ENCODE data around the gene PRKN. TPM values are rescaled to one million over a fixed set of nuclear protein-coding genes. Genes with fewer than 3 reads are reported as not detected.

The PRKN gene
- total and polyA plus RNA-seq, 9 of the 15 experiments (the other 6 are each of a cell fraction or from before 2014, with no cell fraction given), result 0.03 to 0.96 (median 0.15) TPM; not detected in 2

- ATAC-seq, result no peak
- Histone ChIP-seq H3K79me2 (ENCODE audit: control insufficient read depth, insufficient read depth, low read length) (no peaks in the 10 kb centered on the region), H2AFZ (ENCODE audit: low read depth, low read length) (no peak overlapping the region), H3K9ac (ENCODE audit: insufficient read depth in 1 of 2, low read depth in 2 of 2, low read length in 2 of 2) (no peak overlapping the region), H3K27ac (ENCODE audit: extremely low read depth, low read depth, low read length) (no peak overlapping the region), H3K27me3 (ENCODE audit: control insufficient read depth in 2 of 2, insufficient read depth in 2 of 2, low read length in 2 of 2) (no peaks in the 10 kb centered on the region), H3K4me1 (replicated peaks in 1 of 2; ENCODE audit: control insufficient read depth in 2 of 2, insufficient read depth in 2 of 2, low read length in 2 of 2) (no peaks in the 10 kb centered on the region), H4K20me1 (replicated peaks; ENCODE audit: control insufficient read depth, insufficient read depth, low read length) (no peaks in the 10 kb centered on the region), H3K9me3 (replicated peaks; ENCODE audit: control insufficient read depth, insufficient read depth, low read depth, low read length) (no peaks in the 10 kb centered on the region), H3K4me2 (ENCODE audit: insufficient read depth, low read length) (no peak overlapping the region), H3K4me3 (no peak overlapping the region), H3K36me3 (ENCODE audit: control insufficient read depth, insufficient read depth, low read length) (no peaks in the 10 kb centered on the region), H3K9me1 (ENCODE audit: control insufficient read depth, insufficient read depth, low read length) (no peaks in the 10 kb centered on the region)
- CTCF ChIA-PET (ENCODE audit: low intra/inter-chr PET ratio), result no interaction called here
- TF ChIP-seq TEAD1 (CRISPR knock-in tag; IDR thresholded peaks at IDR 0.05) (no peak), KDM4B (IDR thresholded peaks at IDR 0.05; ENCODE audit: borderline replicate concordance in 2 of 2, low read depth in 1 of 2) (no peak), ELF1 (tag; IDR thresholded peaks at IDR 0.05) (no peak), ZNF184 (CRISPR knock-in tag; IDR thresholded peaks at IDR 0.05) (no peak), POLR3A (IDR thresholded peaks at IDR 0.05; ENCODE audit: borderline replicate concordance, extremely low read depth, insufficient read depth, insufficient read length) (no peak), TAF7 (tag; IDR thresholded peaks at IDR 0.05) (no peak), HMBOX1 (IDR thresholded peaks at IDR 0.05) (no peak), ZBTB5 (IDR thresholded peaks at IDR 0.05) (no peak), JUN (IDR thresholded peaks at IDR 0.05; ENCODE audit: borderline replicate concordance, low read depth, low read length) (no peak), JUN (CRISPR knock-in tag; IDR thresholded peaks at IDR 0.05; ENCODE audit: borderline replicate concordance) (no peak), ARID2 (IDR thresholded peaks at IDR 0.05) (no peak), JUND (IDR thresholded peaks at IDR 0.05; ENCODE audit: borderline replicate concordance, low read depth, low read length) (no peak), JUND (tag; IDR thresholded peaks at IDR 0.05; ENCODE audit: borderline replicate concordance, low read depth, low read length) (no peak), SMAD1 (IDR thresholded peaks at IDR 0.05; ENCODE audit: low read depth, low read length, partially characterized antibody) (no peak), POLR2G (IDR thresholded peaks at IDR 0.05; ENCODE audit: low read depth, low read length) (no peak), ZKSCAN1 (IDR thresholded peaks at IDR 0.05; ENCODE audit: low read depth, low read length) (no peak), ARID3A (IDR thresholded peaks at IDR 0.05; ENCODE audit: borderline replicate concordance, low read depth, low read length) (no peak), NR3C1 (CRISPR knock-in tag; IDR thresholded peaks at IDR 0.05) (no peak), SMC3 (conservative IDR thresholded peaks at IDR 0.05; ENCODE audit: insufficient read depth, low read depth, low read length) (no peak)
- POLR2A ChIA-PET, result no interaction called here
- in situ Hi-C loops (cut with MboI), result no loop called here
- no TSS peak for BruUV-seq (replicated peaks)
- WGBS (ENCODE audit: insufficient coverage, low coverage, missing lambda C conversion rate), result 2% methylated on average over 2 of the region's 2 CpGs
- intact Hi-C loops (cut with micrococcal nuclease), result no loop called here
- no peak for DNase-seq (ENCODE audit: extremely low read depth in 1 of 4, low spot score in 3 of 4)
- no peak for FAIRE-seq
Observed at GRCh38 chr6:161919691-161920090, 807.9 kb downstream of the PRKN start.
